Karpas-422 (cell line): ENCODE measurements around the gene ACSS1. TPM values are rescaled to one million over a fixed set of nuclear protein-coding genes. Genes with fewer than 3 reads are reported as not detected.

Source experiments
- DNase-seq: peaks from one replicate; pipeline ENCODE4 v3.0.0-alpha.2; 2015
- H2AFZ ChIP-seq: fragments of 200-600 bp; sonication (generic); 2 replicates; pipeline ENCODE4 v1.6.1; 2014; ENCODE audit warnings: antibody characterized with exemption, low read length, mixed read lengths
- H3K27ac ChIP-seq: fragments of 200-600 bp; sonication (generic); 2 replicates; pipeline ENCODE4 v1.5.1; 2014; ENCODE audit warnings: mild to moderate bottlenecking, low read length, moderate library complexity
- H3K27me3 ChIP-seq: fragments of 200-600 bp; sonication (generic); 2 replicates; pipeline ENCODE4 v1.6.1; 2014; ENCODE audit warnings: low read length, mixed read lengths
- H3K36me3 ChIP-seq: fragments of 200-600 bp; sonication (generic); 2 replicates; pipeline ENCODE4 v1.6.1; 2014; ENCODE audit warnings: low read length, mixed read lengths; ENCODE audit not compliant: insufficient read depth
- H3K4me1 ChIP-seq: fragments of 200-600 bp; sonication (generic); 2 replicates; pipeline ENCODE4 v1.6.1; 2014; ENCODE audit warnings: mild to moderate bottlenecking, low read length, mixed read lengths
- H3K4me2 ChIP-seq: fragments of 200-600 bp; sonication (generic); 2 replicates; pipeline ENCODE4 v1.6.1; 2014; ENCODE audit warnings: low read length, low read depth, mild to moderate bottlenecking; ENCODE audit not compliant: poor library complexity, severe bottlenecking
- H3K4me3 ChIP-seq: fragments of 200-600 bp; sonication (generic); 2 replicates; pipeline ENCODE4 v1.5.1; 2014; ENCODE audit warnings: mild to moderate bottlenecking, antibody characterized with exemption, low read length, mixed read lengths
- H3K79me2 ChIP-seq: fragments of 200-600 bp; sonication (generic); 2 replicates; pipeline ENCODE4 v1.6.1; 2014; ENCODE audit warnings: mild to moderate bottlenecking, low read length, mixed read lengths
- H3K9ac ChIP-seq: fragments of 200-600 bp; sonication (generic); 2 replicates; pipeline ENCODE4 v1.6.0; 2014; ENCODE audit warnings: low read length
- H3K9me2 ChIP-seq: fragments of 200-600 bp; sonication (generic), shearing (Covaris generic); replicated peaks from 2 replicates; pipeline ENCODE4 v1.6.0; 2014; ENCODE audit warnings: mild to moderate bottlenecking, low read length, moderate library complexity; ENCODE audit not compliant: insufficient read depth
- H3K9me3 ChIP-seq: fragments of 300-700, 200-600 bp; sonication (generic); 2 replicates; pipeline ENCODE4 v1.6.1; 2014; ENCODE audit warnings: low read length, mixed read lengths
- H4K20me1 ChIP-seq: fragments of 200-600 bp; sonication (generic); 2 replicates; pipeline ENCODE4 v1.6.1; 2014; ENCODE audit warnings: mild to moderate bottlenecking, antibody characterized with exemption, low read length, low read depth; ENCODE audit not compliant: insufficient read depth
- total RNA-seq: library from RNA; depleted of rRNA; stranded (reverse); fragments of >200 nt; shearing (Covaris generic); gene quantifications from 2 replicates; pipeline ENCODE4 v1.2.3, GENCODE V29; 2014; ENCODE audit warnings: low replicate concordance

ACSS1 gene
- total RNA-seq, 1 experiment from 2014 or later, result 2.3 TPM

GRCh38 chr20:25088267-25088666 lies 30.3 kb upstream of the ACSS1 start:
- H4K20me1 ChIP-seq, result no peaks in the 10 kb centered on the region
- H3K9me2 ChIP-seq, result no peaks in the 10 kb centered on the region
- H3K9me3 ChIP-seq, result no peaks in the 10 kb centered on the region
- H3K36me3 ChIP-seq, result no peaks in the 10 kb centered on the region
- no peak overlapping the region for H3K9ac ChIP-seq
- H3K4me2 ChIP-seq, result no peak overlapping the region
- no peak overlapping the region for H2AFZ ChIP-seq
- no peak overlapping the region for H3K27ac ChIP-seq
- H3K79me2 ChIP-seq, result no peaks in the 10 kb centered on the region
- no peak overlapping the region for H3K4me3 ChIP-seq
- no peaks in the 10 kb centered on the region for H3K27me3 ChIP-seq
- no peak for DNase-seq
- H3K4me1 ChIP-seq, result peaks cover 10% of the 10 kb centered on the region

GRCh38 chr20:25087186-25087929 lies 29.4 kb upstream of the ACSS1 start:
- no peaks in the 10 kb centered on the region for H3K9me2 ChIP-seq
- no peak overlapping the region for H2AFZ ChIP-seq
- H4K20me1 ChIP-seq, result no peaks in the 10 kb centered on the region
- H3K79me2 ChIP-seq, result no peaks in the 10 kb centered on the region
- no peaks in the 10 kb centered on the region for H3K9me3 ChIP-seq
- no peak overlapping the region for H3K4me3 ChIP-seq
- no peaks in the 10 kb centered on the region for H3K27me3 ChIP-seq
- H3K4me2 ChIP-seq, result no peak overlapping the region
- H3K36me3 ChIP-seq, result no peaks in the 10 kb centered on the region
- DNase-seq, result no peak
- no peak overlapping the region for H3K27ac ChIP-seq
- H3K4me1 ChIP-seq, result peaks cover 10% of the 10 kb centered on the region
- H3K9ac ChIP-seq, result no peak overlapping the region

GRCh38 chr20:25085756-25086495 lies 28.0 kb upstream of the ACSS1 start:
- no peaks in the 10 kb centered on the region for H4K20me1 ChIP-seq
- no peaks in the 10 kb centered on the region for H3K9me2 ChIP-seq
- no peak overlapping the region for H3K27ac ChIP-seq
- no peaks in the 10 kb centered on the region for H3K27me3 ChIP-seq
- H3K36me3 ChIP-seq, result no peaks in the 10 kb centered on the region
- no peak overlapping the region for H3K4me3 ChIP-seq
- H3K4me1 ChIP-seq, result peaks cover 10% of the 10 kb centered on the region
- H3K9ac ChIP-seq, result no peak overlapping the region
- H2AFZ ChIP-seq, result no peak overlapping the region
- H3K9me3 ChIP-seq, result no peaks in the 10 kb centered on the region
- no peak for DNase-seq
- H3K4me2 ChIP-seq, result no peak overlapping the region
- no peaks in the 10 kb centered on the region for H3K79me2 ChIP-seq

GRCh38 chr20:25084626-25085187 lies 26.8 kb upstream of the ACSS1 start:
- Histone ChIP-seq H3K36me3 (no peaks in the 10 kb centered on the region), H3K4me1 (peaks cover 10% of the 10 kb centered on the region), H3K4me3 (no peak overlapping the region), H2AFZ (no peak overlapping the region), H4K20me1 (no peaks in the 10 kb centered on the region), H3K79me2 (no peaks in the 10 kb centered on the region), H3K9me2 (no peaks in the 10 kb centered on the region), H3K9ac (no peak overlapping the region), H3K4me2 (no peak overlapping the region), H3K27ac (no peak overlapping the region), H3K9me3 (no peaks in the 10 kb centered on the region), H3K27me3 (no peaks in the 10 kb centered on the region)
- DNase-seq, result no peak

GRCh38 chr20:25083773-25084625 lies 26.1 kb upstream of the ACSS1 start:
- Histone ChIP-seq H3K4me1 (peaks cover 10% of the 10 kb centered on the region), H3K27ac (no peak overlapping the region), H3K27me3 (no peaks in the 10 kb centered on the region), H3K79me2 (no peaks in the 10 kb centered on the region), H2AFZ (no peak overlapping the region), H3K9ac (no peak overlapping the region), H3K4me2 (no peak overlapping the region), H3K9me2 (no peaks in the 10 kb centered on the region), H3K4me3 (no peak overlapping the region), H3K36me3 (no peaks in the 10 kb centered on the region), H4K20me1 (no peaks in the 10 kb centered on the region), H3K9me3 (no peaks in the 10 kb centered on the region)
- peak; percentile 51 for DNase-seq

- DNase-seq, result no peak
- Histone ChIP-seq H3K36me3 (no peaks in the 10 kb centered on the region), H3K79me2 (no peaks in the 10 kb centered on the region), H3K27me3 (no peaks in the 10 kb centered on the region), H2AFZ (no peak overlapping the region), H3K9me2 (no peaks in the 10 kb centered on the region), H3K4me3 (no peak overlapping the region), H3K4me1 (peaks cover 10% of the 10 kb centered on the region), H3K27ac (no peak overlapping the region), H4K20me1 (no peaks in the 10 kb centered on the region), H3K4me2 (no peak overlapping the region), H3K9me3 (no peaks in the 10 kb centered on the region), H3K9ac (no peak overlapping the region)
Observed at GRCh38 chr20:25083141-25083772, 25.3 kb upstream of the ACSS1 start.

GRCh38 chr20:25082498-25082873 lies 24.5 kb upstream of the ACSS1 start:
- Histone ChIP-seq H3K79me2 (no peaks in the 10 kb centered on the region), H3K9ac (no peak overlapping the region), H4K20me1 (no peaks in the 10 kb centered on the region), H2AFZ (no peak overlapping the region), H3K4me2 (no peak overlapping the region), H3K36me3 (no peaks in the 10 kb centered on the region), H3K27me3 (no peaks in the 10 kb centered on the region), H3K4me1 (peaks cover 10% of the 10 kb centered on the region), H3K9me3 (no peaks in the 10 kb centered on the region), H3K27ac (no peak overlapping the region), H3K9me2 (no peaks in the 10 kb centered on the region), H3K4me3 (no peak overlapping the region)
- no peak for DNase-seq
